A673 (cell line): ENCODE measurements around the gene NIT1.

Source experiments
- CTCF ChIP-seq: fragments of 300-800, 200-600 bp; sonication (generic); conservative IDR thresholded peaks from 2 replicates; pipeline ENCODE4 v1.5.1; 2017; ENCODE audit warnings: low read depth, mild to moderate bottlenecking, antibody characterized with exemption, low read length, moderate library complexity, mixed read lengths
- EZH2 ChIP-seq: fragments of 200-600 bp; sonication (generic); IDR thresholded peaks from 2 replicates; pipeline ENCODE4 v1.6.1; 2017; ENCODE audit warnings: borderline replicate concordance, low read depth, mild to moderate bottlenecking, mixed read lengths, antibody characterized with exemption, low read length; ENCODE audit not compliant: poor library complexity, severe bottlenecking

- TF ChIP-seq CTCF: no peak
- TF ChIP-seq EZH2: no peak
Observed at GRCh38 chr1:161128591-161129420, 10.9 kb downstream of the NIT1 start.
